NCI-H1105 treated with DMSO at 0.1 percent for 48 hours (cell line): ENCODE data around the gene TMED4.

Experiments
- DNase-seq: peaks from one replicate; lab custom pipeline; 2025; lab: John Stamatoyannopoulos, UW

Gene TMED4

DNA sequence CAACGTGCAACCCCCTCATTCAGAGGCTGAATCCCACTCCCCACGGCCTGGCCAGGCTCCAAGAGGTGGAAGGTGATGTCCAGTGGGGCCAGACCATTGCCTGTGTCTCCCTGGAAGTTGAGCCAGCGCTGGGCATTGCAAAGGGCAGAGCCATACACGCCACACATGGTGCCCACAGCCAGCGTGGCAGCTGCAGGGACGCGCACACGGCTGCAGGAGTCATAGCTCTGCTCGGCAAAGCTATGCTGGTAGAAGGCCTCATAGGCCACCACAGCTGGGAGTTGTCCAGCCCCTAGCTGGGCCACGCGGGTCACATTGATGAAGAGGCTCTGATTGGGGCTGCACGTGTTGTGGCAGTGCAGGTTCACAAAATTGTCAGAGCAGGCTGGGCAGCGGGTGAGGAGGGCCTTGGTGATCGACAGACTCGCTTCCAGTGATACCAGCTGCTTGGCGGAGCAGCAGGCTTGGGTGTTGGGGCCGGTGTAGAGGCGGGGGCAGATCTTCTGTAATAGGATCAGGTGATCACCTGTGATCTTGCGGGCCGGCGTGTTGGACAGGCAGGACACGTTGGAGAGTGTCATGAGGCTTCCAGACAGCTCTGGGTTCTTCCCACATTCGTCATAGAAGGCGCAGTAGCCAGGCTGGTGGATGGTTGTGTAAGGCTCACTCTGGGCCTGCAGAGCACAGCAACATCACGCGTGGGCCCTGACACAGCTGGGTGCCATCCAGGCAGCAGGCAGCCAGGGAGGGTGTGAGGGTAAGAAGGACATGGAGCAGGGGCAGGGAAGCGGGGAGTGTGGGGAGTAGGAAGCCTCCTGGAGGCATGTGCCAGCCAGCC is 42.1 kb downstream of the TMED4 start:
- DNase-seq: no peak

DNA sequence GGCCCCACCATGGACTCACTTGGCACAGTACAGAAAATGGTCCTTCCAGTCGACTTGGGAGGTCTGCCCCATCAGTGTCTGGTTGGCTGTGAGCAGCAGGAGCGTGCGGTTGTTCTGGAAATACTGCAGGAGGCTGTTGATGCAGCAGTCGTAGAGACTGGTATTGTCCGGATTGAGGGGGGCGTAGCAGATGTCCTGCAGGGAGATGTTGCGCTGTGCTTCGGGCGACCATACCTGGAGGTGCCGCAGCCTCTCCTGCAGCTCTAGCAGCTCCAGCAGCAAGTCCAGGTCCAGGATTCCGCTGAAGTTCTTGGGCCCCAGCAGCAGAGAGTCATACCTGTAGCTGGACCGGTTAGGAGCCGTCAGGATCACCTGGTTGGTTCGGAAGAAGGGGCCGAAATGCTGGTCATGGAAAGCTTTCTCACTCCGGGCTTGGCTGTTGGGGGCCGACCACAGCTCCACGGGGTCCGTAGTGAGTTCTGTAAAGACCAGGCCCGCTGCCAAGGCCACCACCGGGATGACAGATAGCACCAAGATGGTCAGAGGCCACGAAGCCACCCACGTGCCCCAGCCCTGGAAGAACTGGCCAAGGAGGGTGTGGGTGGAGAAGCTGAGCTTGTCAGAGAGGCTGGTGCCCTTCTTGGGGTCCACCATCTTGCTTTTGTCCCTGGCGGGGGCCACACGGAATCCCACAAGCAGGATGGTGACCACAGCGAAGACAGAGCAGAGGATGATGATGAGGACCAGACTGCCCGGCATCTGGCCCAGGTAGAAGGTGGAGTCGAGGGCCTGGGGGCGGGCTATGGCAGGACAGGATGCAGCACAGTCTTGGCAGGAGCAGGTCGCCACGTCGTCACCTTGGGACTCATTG is 43.0 kb downstream of the TMED4 start:
- DNase-seq: no peak

DNA sequence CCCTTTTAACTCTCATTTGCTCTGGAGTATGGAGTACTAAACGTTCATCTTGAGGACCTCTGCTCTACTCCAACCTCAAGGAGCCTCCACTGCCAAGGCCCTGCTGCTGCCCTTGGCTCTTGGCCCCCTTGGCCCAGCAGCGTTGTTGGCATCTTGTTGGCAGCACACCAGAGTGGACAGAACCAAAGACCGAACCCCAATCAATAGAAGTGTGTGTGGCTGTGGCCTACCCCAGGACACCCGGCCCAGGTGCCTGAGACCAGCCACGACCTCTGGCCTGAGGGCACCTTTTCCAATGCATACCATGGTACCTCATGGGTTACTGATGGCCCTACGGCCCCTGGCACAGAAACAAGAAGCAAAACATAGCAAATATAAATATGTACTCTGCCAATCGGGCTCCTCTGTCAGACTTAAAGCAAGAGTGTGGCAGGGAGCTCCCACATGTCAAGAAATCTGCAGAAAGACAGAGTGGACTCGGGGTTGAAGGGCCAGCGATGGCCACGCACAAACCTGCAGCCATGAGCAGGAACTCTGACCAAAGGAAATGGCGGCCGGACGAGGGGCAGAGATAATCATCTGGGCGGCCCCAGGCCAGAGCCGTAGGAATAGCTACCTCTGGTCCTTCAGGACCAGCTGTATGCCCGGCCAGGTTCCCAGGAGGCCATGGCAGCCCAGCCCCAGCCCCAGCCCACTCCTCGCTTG is 43.8 kb downstream of the TMED4 start:
- DNase-seq: no peak

DNA sequence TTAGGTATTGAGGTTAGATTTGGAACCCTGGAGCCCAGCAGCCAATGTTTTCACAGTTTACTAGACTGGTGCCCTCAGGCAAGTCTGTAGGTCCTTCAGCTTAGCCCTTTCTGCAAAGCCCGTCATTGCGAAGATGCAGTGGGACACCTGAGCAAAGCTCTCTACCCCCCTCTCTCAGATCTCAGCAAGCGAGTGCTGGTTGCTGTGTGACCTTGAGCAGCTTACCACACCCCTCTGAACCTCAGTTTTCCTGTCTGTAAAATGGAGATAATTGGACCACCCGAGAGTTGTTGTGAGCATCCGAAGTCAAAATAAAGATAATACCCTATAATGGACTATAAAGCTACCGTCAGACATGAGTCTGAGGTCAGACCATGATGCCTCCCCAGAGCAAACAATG is 44.6 kb downstream of the TMED4 start:
- no peak for DNase-seq

DNA sequence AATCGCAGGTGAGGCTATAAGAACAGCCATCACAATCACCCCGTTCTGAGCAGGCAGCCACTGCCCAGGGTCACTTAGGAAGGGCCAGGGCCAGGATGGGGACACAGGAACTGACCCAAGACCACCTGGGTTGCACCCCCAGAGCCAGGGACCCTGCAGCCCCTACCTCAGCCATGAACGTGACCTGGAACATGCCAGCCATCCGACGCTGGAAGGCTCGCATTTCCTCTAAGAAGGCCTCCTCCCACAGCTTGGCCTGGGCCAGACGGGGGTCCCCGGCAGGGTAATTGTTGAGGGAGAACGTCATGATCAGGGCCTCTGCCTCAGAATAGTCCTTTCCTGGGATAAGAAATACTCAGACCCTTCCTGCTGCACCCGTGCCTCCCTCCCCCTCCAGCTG is 45.9 kb downstream of the TMED4 start:
- DNase-seq: no peak

DNA sequence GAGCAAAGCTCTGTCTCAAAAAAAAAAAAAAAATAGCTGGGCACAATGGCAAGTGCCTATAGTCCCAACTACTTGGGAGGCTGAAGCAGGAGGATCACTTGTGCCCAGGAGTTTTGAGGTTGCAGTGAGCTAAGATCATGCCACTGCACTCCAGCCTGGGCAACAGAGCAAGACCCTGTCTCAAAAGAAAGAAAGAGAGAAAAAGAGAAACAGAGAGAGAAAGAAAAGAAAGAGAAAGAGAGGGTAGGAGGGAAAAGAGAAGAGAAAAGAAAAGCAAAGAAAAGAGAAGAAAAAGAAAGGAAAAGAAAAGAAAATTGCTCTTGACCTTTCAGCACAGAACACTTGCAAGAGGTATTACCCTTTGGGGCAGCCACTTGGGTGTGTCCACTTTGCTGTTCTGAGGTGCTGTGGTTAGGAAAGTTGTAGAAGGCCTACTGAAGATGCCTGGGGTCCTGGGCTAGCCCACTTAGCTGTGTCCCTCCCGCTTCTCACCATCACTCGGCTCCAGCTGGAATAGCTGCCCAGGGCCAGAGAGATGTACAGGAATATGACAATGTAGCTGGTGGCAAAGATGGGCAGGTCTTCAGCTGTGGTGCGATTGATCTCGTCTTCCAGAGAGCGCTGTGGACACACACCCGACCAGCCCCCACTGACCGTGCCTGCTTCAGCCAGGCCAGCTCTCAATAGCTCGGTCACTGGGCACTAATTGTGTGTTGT is 46.5 kb downstream of the TMED4 start:
- no peak for DNase-seq

DNA sequence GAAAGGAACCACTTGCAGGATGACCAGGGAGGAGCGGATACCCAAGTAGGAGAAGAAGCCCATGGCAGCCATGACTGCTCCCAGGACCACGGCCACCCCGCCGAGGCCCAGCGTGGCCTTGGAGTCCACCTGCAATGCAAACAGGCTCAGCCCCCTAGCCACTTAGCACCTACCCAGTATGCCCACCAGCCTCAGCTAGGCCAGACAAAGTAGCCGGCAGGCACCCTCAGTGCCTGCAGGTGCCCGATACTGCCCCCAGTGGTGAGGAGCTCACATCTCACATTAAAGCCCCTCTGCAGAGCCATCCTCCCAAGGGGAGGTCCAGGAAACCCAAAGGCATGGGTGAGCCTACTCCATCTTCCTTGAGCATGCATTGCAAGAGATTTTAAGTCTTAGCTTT is 47.5 kb downstream of the TMED4 start:
- DNase-seq: peak; percentile 19

DNA sequence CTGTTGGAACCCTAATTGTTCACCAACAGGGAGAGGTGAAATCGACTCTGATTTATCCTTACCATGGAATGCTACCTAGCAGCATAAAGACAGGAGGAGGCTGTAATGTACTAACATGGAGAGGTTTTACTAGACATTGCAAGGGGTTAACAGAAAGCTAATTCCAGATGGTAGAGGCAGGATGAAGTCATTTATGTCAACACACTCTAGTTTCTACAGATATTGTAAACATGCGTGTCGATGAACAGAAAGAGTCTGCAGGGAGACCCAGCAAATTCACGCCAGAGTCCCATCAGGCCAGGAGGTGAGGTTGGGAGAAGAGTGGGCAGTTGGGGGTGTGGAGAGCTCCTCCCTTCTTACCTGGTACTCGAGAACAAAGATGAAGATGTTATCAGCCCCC is 47.9 kb downstream of the TMED4 start:
- DNase-seq: no peak

DNA sequence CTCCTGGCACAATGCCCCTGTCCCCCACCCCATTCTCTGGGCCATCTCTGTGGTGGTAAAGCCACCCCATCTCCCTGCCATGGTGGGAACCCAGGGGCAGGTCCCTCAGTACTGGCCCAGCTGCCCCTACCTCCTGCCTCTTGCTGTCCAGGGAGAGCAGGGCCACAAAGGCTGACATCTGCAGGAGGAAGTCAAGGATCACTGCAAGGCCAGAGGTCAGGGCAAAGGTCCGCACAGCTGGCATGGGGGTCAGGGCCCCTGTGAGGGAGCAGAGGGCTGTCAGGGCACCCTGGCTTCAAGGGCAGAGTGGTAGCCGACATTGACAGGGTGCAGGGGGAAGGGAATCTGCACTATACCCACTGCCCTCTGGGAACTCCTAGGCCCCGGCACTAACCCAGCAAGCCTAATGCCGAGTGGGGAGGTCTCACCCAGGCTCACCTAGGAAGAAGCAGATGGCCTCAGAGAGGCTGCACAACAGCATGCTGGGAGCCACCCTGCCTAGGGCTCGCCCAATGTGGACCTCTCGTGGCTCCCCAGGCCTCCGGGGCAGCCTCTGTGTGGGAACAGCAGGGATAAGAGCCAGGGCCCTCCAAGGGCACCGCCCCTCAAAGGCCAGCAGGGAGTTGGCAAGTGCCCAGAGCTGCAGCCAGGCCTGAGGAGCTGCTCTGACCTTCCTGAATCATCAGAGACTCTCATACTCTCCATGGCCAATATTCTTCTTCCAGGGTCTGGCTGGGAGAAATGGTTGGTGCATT is 48.6 kb downstream of the TMED4 start:
- no peak for DNase-seq

DNA sequence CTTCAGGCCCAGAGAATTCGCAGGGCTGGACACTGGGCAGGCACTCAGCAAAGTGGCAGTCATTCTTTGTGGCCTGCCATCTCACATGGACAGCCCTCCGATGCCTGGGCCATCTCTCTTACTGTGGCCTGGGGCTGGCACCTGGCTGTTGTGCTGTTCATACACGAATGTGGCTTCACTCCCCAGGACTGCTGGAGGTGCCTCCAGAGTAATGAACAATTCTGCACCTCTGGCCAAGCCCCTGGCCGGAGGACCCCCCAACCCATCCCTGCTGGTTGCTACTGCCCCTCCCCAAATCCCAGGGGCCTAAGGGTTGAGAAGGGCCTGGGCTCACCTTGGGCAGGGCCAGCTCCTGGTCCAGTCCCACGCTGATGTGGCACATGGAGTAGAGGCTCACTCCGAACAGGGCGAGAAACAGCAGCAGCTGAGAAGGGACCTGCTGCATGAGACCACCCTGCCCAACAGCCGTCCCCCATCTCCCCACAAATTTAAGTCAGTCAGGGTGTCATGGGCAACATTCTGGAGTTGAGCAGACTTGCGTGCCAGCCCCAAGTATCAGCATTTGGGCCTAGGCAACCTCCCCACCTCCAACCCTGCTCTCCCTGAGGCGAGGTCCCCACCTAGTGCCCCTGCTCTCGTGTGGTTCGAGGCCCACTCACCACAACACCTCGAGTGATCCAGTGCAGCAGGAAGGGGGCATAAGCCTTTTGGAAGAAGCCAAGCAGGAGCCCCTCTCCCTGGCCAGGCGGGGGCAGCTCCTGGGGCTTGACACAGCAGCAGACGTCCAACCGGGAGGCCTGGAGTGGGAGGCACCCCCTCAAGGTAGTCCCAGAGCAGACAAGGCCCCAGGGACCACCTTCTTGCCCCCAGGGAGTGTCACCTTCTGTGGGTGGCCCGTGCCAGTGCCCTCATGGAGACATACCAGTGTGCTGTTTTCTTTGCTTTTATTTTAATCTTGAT is 50.3 kb downstream of the TMED4 start:
- no peak for DNase-seq

DNA sequence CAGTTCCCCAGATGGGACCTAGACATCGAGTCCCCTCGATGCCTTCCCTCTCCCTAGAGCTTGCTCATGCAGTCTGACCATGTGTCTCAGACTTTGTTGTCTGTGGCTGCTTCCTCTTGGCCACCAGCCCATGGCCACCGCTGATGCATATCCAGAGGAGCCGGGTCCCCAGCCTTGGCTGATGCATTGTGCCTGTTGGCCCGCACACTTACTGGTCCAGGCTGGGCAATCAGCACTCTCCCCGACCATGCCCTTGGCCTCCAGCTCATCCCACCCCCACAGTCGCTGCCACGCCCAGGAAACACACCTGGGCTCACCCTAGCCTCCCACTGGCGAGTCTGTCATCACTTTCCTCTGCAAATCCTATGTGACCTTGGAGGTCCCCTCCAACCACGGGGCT is 51.0 kb downstream of the TMED4 start:
- DNase-seq: no peak
